A673 (cell line): ENCODE data around the gene BANK1.

Experiments
- EZH2 ChIP-seq: fragments of 200-600 bp; sonication (generic); IDR thresholded peaks from 2 replicates; pipeline ENCODE4 v1.6.1; 2017; ENCODE audit warnings: borderline replicate concordance, low read depth, mild to moderate bottlenecking, mixed read lengths, antibody characterized with exemption, low read length; ENCODE audit not compliant: poor library complexity, severe bottlenecking
- TF ChIP-seq, protein P1 (sequence below): fragments of 300-800, 200-600 bp; sonication (generic); conservative IDR thresholded peaks from 2 replicates; pipeline ENCODE4 v1.5.1; 2017; ENCODE audit warnings: low read depth, mild to moderate bottlenecking, antibody characterized with exemption, low read length, moderate library complexity, mixed read lengths

DNA sequence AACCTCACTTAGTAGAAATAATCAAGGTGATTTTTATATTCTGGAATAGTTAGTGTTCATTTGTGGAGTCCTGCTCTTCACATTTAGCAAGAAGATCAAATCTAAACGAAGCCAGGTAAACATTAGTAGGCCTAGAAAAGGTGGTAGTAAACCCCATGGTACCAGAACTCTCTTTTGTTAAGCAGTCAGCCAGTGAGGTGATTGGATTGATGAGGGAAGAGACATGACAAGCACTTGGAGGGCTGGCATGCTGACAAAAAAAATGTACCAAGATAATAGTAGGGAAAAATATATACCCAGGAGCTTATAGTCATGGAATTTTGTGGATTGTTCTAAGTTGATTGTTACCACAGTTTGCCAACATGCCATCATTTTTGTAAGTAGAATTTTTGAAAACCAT, 163.8 kb downstream of the BANK1 start:
- TF ChIP-seq, protein P1, sequence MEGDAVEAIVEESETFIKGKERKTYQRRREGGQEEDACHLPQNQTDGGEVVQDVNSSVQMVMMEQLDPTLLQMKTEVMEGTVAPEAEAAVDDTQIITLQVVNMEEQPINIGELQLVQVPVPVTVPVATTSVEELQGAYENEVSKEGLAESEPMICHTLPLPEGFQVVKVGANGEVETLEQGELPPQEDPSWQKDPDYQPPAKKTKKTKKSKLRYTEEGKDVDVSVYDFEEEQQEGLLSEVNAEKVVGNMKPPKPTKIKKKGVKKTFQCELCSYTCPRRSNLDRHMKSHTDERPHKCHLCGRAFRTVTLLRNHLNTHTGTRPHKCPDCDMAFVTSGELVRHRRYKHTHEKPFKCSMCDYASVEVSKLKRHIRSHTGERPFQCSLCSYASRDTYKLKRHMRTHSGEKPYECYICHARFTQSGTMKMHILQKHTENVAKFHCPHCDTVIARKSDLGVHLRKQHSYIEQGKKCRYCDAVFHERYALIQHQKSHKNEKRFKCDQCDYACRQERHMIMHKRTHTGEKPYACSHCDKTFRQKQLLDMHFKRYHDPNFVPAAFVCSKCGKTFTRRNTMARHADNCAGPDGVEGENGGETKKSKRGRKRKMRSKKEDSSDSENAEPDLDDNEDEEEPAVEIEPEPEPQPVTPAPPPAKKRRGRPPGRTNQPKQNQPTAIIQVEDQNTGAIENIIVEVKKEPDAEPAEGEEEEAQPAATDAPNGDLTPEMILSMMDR, result no peak
- no peak for TF ChIP-seq EZH2
